Measurements from ENCODE around the gene MEDAG. TPM values are rescaled to one million over a fixed set of nuclear protein-coding genes. Genes with fewer than 3 reads are reported as not detected.

The MEDAG gene
- total RNA-seq, 1 experiment from 2014 or later: 0.67 TPM

GRCh38 chr13:30906411-30907051 is 460 bp downstream of the MEDAG start:
- H3K27ac ChIP-seq (ENCODE audit: low read length): no peak overlapping the region
- DNase-seq (ENCODE audit: low read depth, low spot score) (no peak), ATAC-seq (peak; percentile 52)
- no peak for TF ChIP-seq POLR2AphosphoS5 (IDR thresholded peaks at IDR 0.05; ENCODE audit: low read depth, low read length)
- no peak for TF ChIP-seq SIN3A (IDR thresholded peaks at IDR 0.05; ENCODE audit: borderline replicate concordance, insufficient read depth, low read depth, low read length)
- no peak; the same call in none of the 2 replicates for TF ChIP-seq TCF7L2 (IDR thresholded peaks at IDR 0.05; ENCODE audit: low read depth, low read length)
- TF ChIP-seq, protein P1, sequence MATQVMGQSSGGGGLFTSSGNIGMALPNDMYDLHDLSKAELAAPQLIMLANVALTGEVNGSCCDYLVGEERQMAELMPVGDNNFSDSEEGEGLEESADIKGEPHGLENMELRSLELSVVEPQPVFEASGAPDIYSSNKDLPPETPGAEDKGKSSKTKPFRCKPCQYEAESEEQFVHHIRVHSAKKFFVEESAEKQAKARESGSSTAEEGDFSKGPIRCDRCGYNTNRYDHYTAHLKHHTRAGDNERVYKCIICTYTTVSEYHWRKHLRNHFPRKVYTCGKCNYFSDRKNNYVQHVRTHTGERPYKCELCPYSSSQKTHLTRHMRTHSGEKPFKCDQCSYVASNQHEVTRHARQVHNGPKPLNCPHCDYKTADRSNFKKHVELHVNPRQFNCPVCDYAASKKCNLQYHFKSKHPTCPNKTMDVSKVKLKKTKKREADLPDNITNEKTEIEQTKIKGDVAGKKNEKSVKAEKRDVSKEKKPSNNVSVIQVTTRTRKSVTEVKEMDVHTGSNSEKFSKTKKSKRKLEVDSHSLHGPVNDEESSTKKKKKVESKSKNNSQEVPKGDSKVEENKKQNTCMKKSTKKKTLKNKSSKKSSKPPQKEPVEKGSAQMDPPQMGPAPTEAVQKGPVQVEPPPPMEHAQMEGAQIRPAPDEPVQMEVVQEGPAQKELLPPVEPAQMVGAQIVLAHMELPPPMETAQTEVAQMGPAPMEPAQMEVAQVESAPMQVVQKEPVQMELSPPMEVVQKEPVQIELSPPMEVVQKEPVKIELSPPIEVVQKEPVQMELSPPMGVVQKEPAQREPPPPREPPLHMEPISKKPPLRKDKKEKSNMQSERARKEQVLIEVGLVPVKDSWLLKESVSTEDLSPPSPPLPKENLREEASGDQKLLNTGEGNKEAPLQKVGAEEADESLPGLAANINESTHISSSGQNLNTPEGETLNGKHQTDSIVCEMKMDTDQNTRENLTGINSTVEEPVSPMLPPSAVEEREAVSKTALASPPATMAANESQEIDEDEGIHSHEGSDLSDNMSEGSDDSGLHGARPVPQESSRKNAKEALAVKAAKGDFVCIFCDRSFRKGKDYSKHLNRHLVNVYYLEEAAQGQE (IDR thresholded peaks at IDR 0.05; ENCODE audit: insufficient read depth in 1 of 2, low read depth in 2 of 2, low read length in 1 of 2): no peak
- TF ChIP-seq CTCF (IDR thresholded peaks at IDR 0.05): no peak
- POLR2A ChIA-PET: interaction anchor here (0.5 kb wide), 1 partner anchor 56 kb away, joined by 6 read pairs; no protein-coding TSS in a partner anchor
- H3K27me3 ChIP-seq (ENCODE audit: control insufficient read depth, insufficient read depth, low read length): peaks cover 13% of the 10 kb centered on the region
- CTCF ChIA-PET: no interaction called here
- H3K36me3 ChIP-seq (ENCODE audit: control insufficient read depth, insufficient read depth, low read length): no peaks in the 10 kb centered on the region
- no peaks in the 10 kb centered on the region for H3K9me3 ChIP-seq (ENCODE audit: control insufficient read depth, insufficient read depth, low read depth, low read length)
- intact Hi-C loops (cut with micrococcal nuclease; ENCODE audit: unreplicated experiment): no loop called here
- no TSS peak for BruUV-seq (replicated peaks)
- in situ Hi-C loops (cut with HindIII; ENCODE audit: low pct_unique_long_range_greater_than_20kb, low sequenced_read_pairs): no loop called here
- peaks cover 8% of the 10 kb centered on the region for H3K4me1 ChIP-seq (ENCODE audit: control insufficient read depth, insufficient read depth, low read length)
- H3K4me3 ChIP-seq (ENCODE audit: low read depth in 2 of 2, low read length in 2 of 2): peak overlapping the region; percentile 20 to 31

- CTCF ChIA-PET: no interaction called here
- intact Hi-C loops (cut with micrococcal nuclease; ENCODE audit: unreplicated experiment): no loop called here
- in situ Hi-C loops (cut with HindIII; ENCODE audit: low pct_unique_long_range_greater_than_20kb, low sequenced_read_pairs): no loop called here
- DNase-seq (ENCODE audit: low read depth, low spot score) (no peak), ATAC-seq (peak; percentile 66)
- TF ChIP-seq CTCF (IDR thresholded peaks at IDR 0.05): no peak
- TF ChIP-seq POLR2AphosphoS5 (IDR thresholded peaks at IDR 0.05; ENCODE audit: low read depth, low read length): no peak
- no peak for TF ChIP-seq SIN3A (IDR thresholded peaks at IDR 0.05; ENCODE audit: borderline replicate concordance, insufficient read depth, low read depth, low read length)
- no peak for TF ChIP-seq TCF7L2 (IDR thresholded peaks at IDR 0.05; ENCODE audit: low read depth, low read length)
- TF ChIP-seq, protein P1 (IDR thresholded peaks at IDR 0.05; ENCODE audit: insufficient read depth in 1 of 2, low read depth in 2 of 2, low read length in 1 of 2): no peak
- Histone ChIP-seq H3K9me3 (ENCODE audit: control insufficient read depth, insufficient read depth, low read depth, low read length) (no peaks in the 10 kb centered on the region), H3K27ac (ENCODE audit: low read length) (no peak overlapping the region), H3K36me3 (ENCODE audit: control insufficient read depth, insufficient read depth, low read length) (no peaks in the 10 kb centered on the region), H3K4me1 (ENCODE audit: control insufficient read depth, insufficient read depth, low read length) (peaks cover 8% of the 10 kb centered on the region), H3K4me3 (ENCODE audit: low read depth in 2 of 2, low read length in 2 of 2) (no peak overlapping the region), H3K27me3 (ENCODE audit: control insufficient read depth, insufficient read depth, low read length) (peaks cover 13% of the 10 kb centered on the region)
- POLR2A ChIA-PET: interaction anchor here (0.5 kb wide), 1 partner anchor 55 kb away, joined by 6 read pairs; no protein-coding TSS in a partner anchor
- BruUV-seq (replicated peaks): no TSS peak
Observed at GRCh38 chr13:30907121-30907861, 1.2 kb downstream of the MEDAG start.

Measured in Panc1 (cell line).